Thyroid gland (tissue), 4 donors: ENCODE data around the gene TFDP2.

Experiments used
- POLR2A ChIP-seq, 2 donors: fragments of 450-650 bp; IDR thresholded peaks; one replicate each; pipeline ENCODE4 v1.6.1; 2017; ENCODE audit warnings: antibody characterized with exemption in 2 of 2, mild to moderate bottlenecking in 2 of 2, moderate library complexity in 1 of 2
- TF ChIP-seq, protein P1 (sequence below), 6 experiments: fragments of 200-600 bp in 3 of 6; fragments of 450-650 bp in 3 of 6; sonication (generic) in 3 of 6; IDR thresholded peaks; one replicate each; pipeline ENCODE4 v1.5.1; 2016 to 2019; ENCODE audit warnings: antibody characterized with exemption in 6 of 6, mild to moderate bottlenecking in 2 of 6, inconsistent platforms in 1 of 6, moderate library complexity in 1 of 6

DNA sequence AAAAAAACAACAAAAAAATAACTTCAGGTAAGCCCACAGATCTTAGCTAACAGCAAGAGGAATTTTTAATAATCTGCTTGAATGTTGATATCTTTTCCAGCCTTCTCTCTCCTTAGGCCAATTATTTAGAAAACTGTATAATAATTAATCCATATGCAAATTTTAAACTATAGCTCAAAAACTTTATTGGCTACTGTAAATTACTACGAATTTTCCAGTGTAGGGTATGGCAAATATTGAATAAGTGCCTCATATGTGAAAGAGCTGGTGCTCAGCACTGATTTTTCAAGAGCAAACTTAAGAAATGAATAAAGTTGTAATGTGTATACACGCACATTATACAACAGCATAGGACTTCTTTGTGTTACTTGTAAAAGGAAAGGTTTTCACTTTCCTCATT lies 123.0 kb downstream of the TFDP2 start:
- TF ChIP-seq POLR2A (IDR thresholded peaks at IDR 0.05): no peak
- TF ChIP-seq, protein P1, sequence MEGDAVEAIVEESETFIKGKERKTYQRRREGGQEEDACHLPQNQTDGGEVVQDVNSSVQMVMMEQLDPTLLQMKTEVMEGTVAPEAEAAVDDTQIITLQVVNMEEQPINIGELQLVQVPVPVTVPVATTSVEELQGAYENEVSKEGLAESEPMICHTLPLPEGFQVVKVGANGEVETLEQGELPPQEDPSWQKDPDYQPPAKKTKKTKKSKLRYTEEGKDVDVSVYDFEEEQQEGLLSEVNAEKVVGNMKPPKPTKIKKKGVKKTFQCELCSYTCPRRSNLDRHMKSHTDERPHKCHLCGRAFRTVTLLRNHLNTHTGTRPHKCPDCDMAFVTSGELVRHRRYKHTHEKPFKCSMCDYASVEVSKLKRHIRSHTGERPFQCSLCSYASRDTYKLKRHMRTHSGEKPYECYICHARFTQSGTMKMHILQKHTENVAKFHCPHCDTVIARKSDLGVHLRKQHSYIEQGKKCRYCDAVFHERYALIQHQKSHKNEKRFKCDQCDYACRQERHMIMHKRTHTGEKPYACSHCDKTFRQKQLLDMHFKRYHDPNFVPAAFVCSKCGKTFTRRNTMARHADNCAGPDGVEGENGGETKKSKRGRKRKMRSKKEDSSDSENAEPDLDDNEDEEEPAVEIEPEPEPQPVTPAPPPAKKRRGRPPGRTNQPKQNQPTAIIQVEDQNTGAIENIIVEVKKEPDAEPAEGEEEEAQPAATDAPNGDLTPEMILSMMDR (IDR thresholded peaks at IDR 0.05): no peak
